ENCODE results near the gene PI4KB. TPM values are rescaled to one million over a fixed set of nuclear protein-coding genes. Genes with fewer than 3 reads are reported as not detected.

Gene PI4KB
- total RNA-seq, 1 donor from 2014 or later: 55.1 TPM

DNA sequence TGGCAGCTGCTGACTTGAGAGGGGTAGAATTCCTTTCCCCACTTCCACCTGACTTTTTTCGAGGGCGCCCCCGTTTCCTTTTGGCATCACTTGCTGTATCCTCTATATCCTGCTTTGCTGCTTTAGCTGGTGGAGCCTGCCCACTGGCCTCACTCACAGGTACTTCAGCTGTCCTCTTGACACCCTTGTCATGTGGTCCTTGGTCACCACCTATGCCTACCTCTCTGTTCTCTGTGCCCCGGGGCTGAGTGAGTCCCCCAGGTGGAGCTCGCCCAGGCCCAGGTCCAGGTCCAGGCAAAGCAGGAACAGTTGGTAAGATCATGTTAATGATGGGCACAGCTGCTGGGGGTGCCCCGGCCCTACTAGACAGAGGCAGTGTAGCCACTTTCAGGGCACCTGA is 15.4 kb upstream of the PI4KB start:
- Mint-ChIP-seq H3K36me3 (ENCODE audit: insufficient read depth) (peaks cover 15% of the 10 kb centered on the region), H3K9me3 (ENCODE audit: low read depth) (no peaks in the 10 kb centered on the region), H3K27ac (peak overlapping the region; percentile 34), H3K4me3 (ENCODE audit: low read depth) (no peak overlapping the region), H3K27me3 (no peaks in the 10 kb centered on the region), H3K4me1 (ENCODE audit: low read depth) (peaks cover 19% of the 10 kb centered on the region)
- TF ChIP-seq, protein P1, sequence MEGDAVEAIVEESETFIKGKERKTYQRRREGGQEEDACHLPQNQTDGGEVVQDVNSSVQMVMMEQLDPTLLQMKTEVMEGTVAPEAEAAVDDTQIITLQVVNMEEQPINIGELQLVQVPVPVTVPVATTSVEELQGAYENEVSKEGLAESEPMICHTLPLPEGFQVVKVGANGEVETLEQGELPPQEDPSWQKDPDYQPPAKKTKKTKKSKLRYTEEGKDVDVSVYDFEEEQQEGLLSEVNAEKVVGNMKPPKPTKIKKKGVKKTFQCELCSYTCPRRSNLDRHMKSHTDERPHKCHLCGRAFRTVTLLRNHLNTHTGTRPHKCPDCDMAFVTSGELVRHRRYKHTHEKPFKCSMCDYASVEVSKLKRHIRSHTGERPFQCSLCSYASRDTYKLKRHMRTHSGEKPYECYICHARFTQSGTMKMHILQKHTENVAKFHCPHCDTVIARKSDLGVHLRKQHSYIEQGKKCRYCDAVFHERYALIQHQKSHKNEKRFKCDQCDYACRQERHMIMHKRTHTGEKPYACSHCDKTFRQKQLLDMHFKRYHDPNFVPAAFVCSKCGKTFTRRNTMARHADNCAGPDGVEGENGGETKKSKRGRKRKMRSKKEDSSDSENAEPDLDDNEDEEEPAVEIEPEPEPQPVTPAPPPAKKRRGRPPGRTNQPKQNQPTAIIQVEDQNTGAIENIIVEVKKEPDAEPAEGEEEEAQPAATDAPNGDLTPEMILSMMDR (IDR thresholded peaks at IDR 0.05; ENCODE audit: unreplicated experiment): no peak
- DNase-seq (ENCODE audit: low spot score, unreplicated experiment): no peak

DNA sequence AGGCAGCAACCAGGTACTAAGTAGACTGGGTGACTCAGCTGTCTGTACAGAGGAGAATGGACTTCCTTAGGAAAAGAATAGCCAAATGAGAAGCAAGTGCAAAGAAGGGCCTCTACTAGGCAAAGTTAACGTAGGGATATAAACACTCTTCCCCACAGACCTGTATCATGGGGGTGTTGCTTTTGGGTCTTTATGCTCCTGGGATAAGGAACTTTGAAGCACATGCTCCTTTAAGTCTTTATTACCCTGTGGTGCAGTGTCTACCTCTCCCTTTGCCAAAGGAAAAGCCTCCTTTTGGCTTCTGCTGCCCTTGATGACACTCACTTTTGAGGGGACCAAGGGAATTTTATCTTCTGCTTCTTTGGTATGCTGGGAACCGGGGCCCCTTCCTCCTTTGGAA is 14.8 kb upstream of the PI4KB start:
- DNase-seq (ENCODE audit: low spot score, unreplicated experiment): no peak
- Mint-ChIP-seq H3K36me3 (ENCODE audit: insufficient read depth) (peaks cover 15% of the 10 kb centered on the region), H3K4me1 (ENCODE audit: low read depth) (peaks cover 14% of the 10 kb centered on the region), H3K9me3 (ENCODE audit: low read depth) (no peaks in the 10 kb centered on the region), H3K4me3 (ENCODE audit: low read depth) (no peak overlapping the region), H3K27me3 (no peaks in the 10 kb centered on the region), H3K27ac (no peak overlapping the region)
- TF ChIP-seq, protein P1 (IDR thresholded peaks at IDR 0.05; ENCODE audit: unreplicated experiment): no peak

DNA sequence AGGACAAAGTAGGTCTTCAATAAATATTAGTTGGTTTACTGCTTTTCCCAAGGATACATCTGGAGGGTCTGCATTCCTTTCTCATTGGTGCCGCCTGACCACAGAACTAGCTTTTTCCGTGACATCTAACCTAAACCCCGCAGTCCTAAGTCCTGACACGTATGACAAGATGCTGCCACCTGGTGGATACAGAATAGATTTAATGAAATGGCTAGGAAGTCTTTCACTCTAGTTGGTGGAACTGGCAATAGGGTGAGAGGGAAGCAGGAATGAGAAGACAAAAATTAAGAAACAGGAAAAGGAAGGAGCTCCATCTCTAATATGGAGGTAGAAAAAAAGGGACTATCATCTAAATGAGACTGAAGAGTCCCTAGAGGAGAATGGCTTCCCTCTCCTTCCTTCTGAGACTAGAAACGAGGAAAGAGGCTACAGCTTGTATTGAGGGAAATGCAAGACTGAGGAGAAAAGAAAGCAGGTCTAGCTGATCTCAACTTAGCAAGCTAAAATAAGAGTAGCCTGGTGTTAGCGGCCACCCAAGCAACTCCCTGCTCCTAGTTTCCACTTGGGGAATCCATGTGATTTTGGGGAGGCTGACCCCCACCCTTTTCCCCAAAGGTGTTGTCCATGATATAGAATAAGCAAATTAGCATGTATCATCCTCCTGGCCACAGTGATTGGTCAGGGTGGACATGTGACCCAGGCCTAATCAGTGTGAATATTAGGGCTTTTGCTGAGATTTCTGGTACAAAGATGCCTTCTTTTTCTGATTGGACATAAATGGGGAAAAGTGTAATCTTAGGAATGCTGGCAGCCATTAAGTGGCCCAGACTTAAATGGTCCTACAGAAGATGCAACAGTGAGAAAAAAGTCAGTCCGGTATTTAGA is 13.9 kb upstream of the PI4KB start:
- TF ChIP-seq, protein P1 (IDR thresholded peaks at IDR 0.05; ENCODE audit: unreplicated experiment): peak; percentile 75
- DNase-seq (ENCODE audit: low spot score, unreplicated experiment): peak; percentile 17
- H3K9me3 Mint-ChIP-seq (ENCODE audit: low read depth): no peaks in the 10 kb centered on the region
- H3K27me3 Mint-ChIP-seq: no peaks in the 10 kb centered on the region
- H3K4me3 Mint-ChIP-seq (ENCODE audit: low read depth): no peak overlapping the region
- peak overlapping the region; percentile 45 for H3K27ac Mint-ChIP-seq
- H3K4me1 Mint-ChIP-seq (ENCODE audit: low read depth): peaks cover 6% of the 10 kb centered on the region
- peaks cover 15% of the 10 kb centered on the region for H3K36me3 Mint-ChIP-seq (ENCODE audit: insufficient read depth)

DNA sequence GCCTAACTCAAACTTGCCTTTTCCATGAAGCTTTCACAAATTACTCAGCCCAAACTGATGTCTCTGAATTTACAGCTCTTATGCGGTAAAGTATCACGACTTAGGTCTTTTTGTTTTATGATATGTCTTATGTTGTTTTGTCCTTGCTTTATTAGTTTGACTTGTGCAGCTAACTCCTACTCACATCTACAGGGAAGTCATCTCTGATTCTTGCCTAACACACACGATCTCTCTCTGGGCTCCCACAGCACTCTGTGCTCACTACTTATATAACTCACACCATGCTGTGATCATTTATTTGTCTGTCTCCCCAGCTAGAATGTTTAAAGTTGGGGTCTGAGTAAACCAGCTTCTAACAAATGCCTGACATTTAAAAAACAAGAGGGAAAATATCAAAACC is 9.3 kb upstream of the PI4KB start:
- peaks cover 2% of the 10 kb centered on the region for H3K4me1 Mint-ChIP-seq (ENCODE audit: low read depth)
- DNase-seq (ENCODE audit: low spot score, unreplicated experiment): no peak
- no peak overlapping the region for H3K4me3 Mint-ChIP-seq (ENCODE audit: low read depth)
- no peaks in the 10 kb centered on the region for H3K9me3 Mint-ChIP-seq (ENCODE audit: low read depth)
- H3K27ac Mint-ChIP-seq: no peak overlapping the region
- TF ChIP-seq, protein P1 (IDR thresholded peaks at IDR 0.05; ENCODE audit: unreplicated experiment): no peak
- peaks cover 1% of the 10 kb centered on the region for H3K36me3 Mint-ChIP-seq (ENCODE audit: insufficient read depth)
- no peaks in the 10 kb centered on the region for H3K27me3 Mint-ChIP-seq

DNA sequence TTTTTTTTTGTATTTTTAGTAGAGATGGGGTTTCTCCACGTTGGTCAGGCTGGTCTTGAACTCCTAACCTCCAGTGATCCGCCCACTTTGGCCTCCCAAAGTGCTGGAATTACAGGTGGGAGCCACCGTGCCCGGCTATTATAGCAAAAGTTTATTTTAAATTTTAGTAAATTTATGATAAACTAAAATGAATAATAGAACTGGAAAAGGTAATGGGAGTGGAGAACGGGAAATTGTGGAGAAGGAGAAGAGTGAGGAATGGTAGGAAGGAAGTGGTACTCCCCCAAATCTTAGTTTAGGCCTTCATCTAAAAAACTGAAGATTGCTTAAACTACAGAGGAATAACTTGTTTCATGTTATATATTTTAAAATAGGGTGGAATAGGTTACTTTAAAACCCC is 7.6 kb upstream of the PI4KB start:
- no peak overlapping the region for H3K4me3 Mint-ChIP-seq (ENCODE audit: low read depth)
- DNase-seq (ENCODE audit: low spot score, unreplicated experiment): no peak
- H3K36me3 Mint-ChIP-seq (ENCODE audit: insufficient read depth): no peaks in the 10 kb centered on the region
- H3K27ac Mint-ChIP-seq: no peak overlapping the region
- no peaks in the 10 kb centered on the region for H3K9me3 Mint-ChIP-seq (ENCODE audit: low read depth)
- TF ChIP-seq, protein P1 (IDR thresholded peaks at IDR 0.05; ENCODE audit: unreplicated experiment): no peak
- no peaks in the 10 kb centered on the region for H3K27me3 Mint-ChIP-seq
- no peaks in the 10 kb centered on the region for H3K4me1 Mint-ChIP-seq (ENCODE audit: low read depth)

All from progenitor cell of endocrine pancreas (in vitro differentiated cells).